GM19452 (cell line): ENCODE results near the gene ZNF669.
A peak's percentile ranks its signal among the peaks of the same experiment; 100 is the strongest.

Experiments
- ATAC-seq: cut with Tn5 transposase; IDR thresholded peaks from one replicate; pipeline ENCODE4 v1.9.1; 2021; ENCODE audit not compliant: unreplicated experiment

The ZNF669 gene

GRCh38 chr1:247111700-247112478, 7.7 kb upstream of the ZNF669 start:
- ATAC-seq: no peak

- no peak for ATAC-seq
Measured at GRCh38 chr1:247111259-247111699, 7.1 kb upstream of the ZNF669 start.

GRCh38 chr1:247110627-247111258, 6.6 kb upstream of the ZNF669 start:
- no peak for ATAC-seq

- no peak for ATAC-seq
Measured at GRCh38 chr1:247107694-247108093, 3.5 kb upstream of the ZNF669 start.

- ATAC-seq: no peak
Measured at GRCh38 chr1:247105966-247106365, 1.8 kb upstream of the ZNF669 start.

- no peak for ATAC-seq
Measured at GRCh38 chr1:247104965-247105364, 809 bp upstream of the ZNF669 start.

- ATAC-seq: no peak
Measured at GRCh38 chr1:247102381-247102780, 1.8 kb downstream of the ZNF669 start.

GRCh38 chr1:247100676-247101279, 3.4 kb downstream of the ZNF669 start:
- ATAC-seq: no peak

- no peak for ATAC-seq
Measured at GRCh38 chr1:247096958-247097357, 7.2 kb downstream of the ZNF669 start.

GRCh38 chr1:247096544-247096943, 7.6 kb downstream of the ZNF669 start:
- ATAC-seq: no peak

- ATAC-seq: no peak
Measured at GRCh38 chr1:247096112-247096511, 8.0 kb downstream of the ZNF669 start.

GRCh38 chr1:247090455-247090854, 13.7 kb downstream of the ZNF669 start:
- no peak for ATAC-seq

- ATAC-seq: no peak
Measured at GRCh38 chr1:247089616-247090375, 14.4 kb downstream of the ZNF669 start.

- ATAC-seq: no peak
Measured at GRCh38 chr1:247088967-247089366, 15.2 kb downstream of the ZNF669 start.

- no peak for ATAC-seq
Measured at GRCh38 chr1:247087256-247087655, 16.9 kb downstream of the ZNF669 start.

GRCh38 chr1:247085310-247085709, 18.8 kb downstream of the ZNF669 start:
- no peak for ATAC-seq

- ATAC-seq: no peak
Measured at GRCh38 chr1:247084771-247085170, 19.4 kb downstream of the ZNF669 start.

- no peak for ATAC-seq
Measured at GRCh38 chr1:247079141-247079874, 24.8 kb downstream of the ZNF669 start.

- peak; percentile 99 for ATAC-seq
Measured at GRCh38 chr1:247078258-247079140, 25.7 kb downstream of the ZNF669 start, which contains the start of gene ZNF670. ZNF670 (minus strand) TSS chr1:247078811; CDS start chr1:247078596, 215 bp downstream.

GRCh38 chr1:247077876-247078257, 26.3 kb downstream of the ZNF669 start:
- peak; percentile 31 for ATAC-seq
